Activated CD4-positive, alpha-beta T cell treated with anti-CD3 and anti-CD28 coated beads for 24 hours (primary cell): ENCODE results near the gene PPP1R26.
"Not testable (repeated sequence)": the region's sequence is repeated elsewhere in the genome, so short reads cannot be mapped to it uniquely, and the experiment has no call there.

Source experiments
- DNase-seq, 2 donors: peaks; one replicate each; pipeline ENCODE4 v3.0.0-alpha.2; 2020; ENCODE audit warnings: low read depth in 2 of 2

PPP1R26 gene

GRCh38 chr9:135522931-135523330 lies 43.3 kb downstream of the PPP1R26 start:
- no peak for DNase-seq

- DNase-seq, result no peak
Observed at GRCh38 chr9:135523521-135524129, 44.0 kb downstream of the PPP1R26 start.

- DNase-seq, result no peak
Observed at GRCh38 chr9:135524130-135524861, 44.7 kb downstream of the PPP1R26 start.

- no peak for DNase-seq
Observed at GRCh38 chr9:135525241-135526088, 45.9 kb downstream of the PPP1R26 start.

- DNase-seq, result no peak
Observed at GRCh38 chr9:135526089-135526729, 46.6 kb downstream of the PPP1R26 start.

GRCh38 chr9:135526730-135527571 lies 47.4 kb downstream of the PPP1R26 start:
- DNase-seq, result no peak

- DNase-seq, result not testable (repeated sequence)
Observed at GRCh38 chr9:135528842-135529435, 49.4 kb downstream of the PPP1R26 start.

GRCh38 chr9:135530146-135530545 lies 50.6 kb downstream of the PPP1R26 start:
- DNase-seq, result no peak

GRCh38 chr9:135531096-135531495 lies 51.5 kb downstream of the PPP1R26 start:
- no peak for DNase-seq

GRCh38 chr9:135533113-135533512 lies 53.5 kb downstream of the PPP1R26 start:
- DNase-seq, result no peak

- DNase-seq, result no peak
Observed at GRCh38 chr9:135533674-135534073, 54.1 kb downstream of the PPP1R26 start.

GRCh38 chr9:135534192-135534711 lies 54.7 kb downstream of the PPP1R26 start:
- not testable (repeated sequence) for DNase-seq

GRCh38 chr9:135534826-135535225 lies 55.2 kb downstream of the PPP1R26 start:
- DNase-seq, result not testable (repeated sequence)

GRCh38 chr9:135535631-135536030 lies 56.0 kb downstream of the PPP1R26 start:
- DNase-seq, result not testable (repeated sequence)

- DNase-seq, result no peak
Observed at GRCh38 chr9:135536216-135536615, 56.6 kb downstream of the PPP1R26 start.
